Ovary (tissue), 9 donors: ENCODE measurements around the gene TBL1X. TPM values are rescaled to one million over a fixed set of nuclear protein-coding genes. Genes with fewer than 3 reads are reported as not detected.
"Not testable (repeated sequence)": the region's sequence is repeated elsewhere in the genome, so short reads cannot be mapped to it uniquely, and the experiment has no call there.

Source experiments
- DNase-seq, 5 donors: peaks; one replicate each; pipeline ENCODE4 v3.0.0-alpha.2; 2019 to 2020
- H3K27ac ChIP-seq, 2 donors: fragments of 200-600 bp; one replicate each; pipeline versions ENCODE4 v1.5.1 to v1.8.0; 2019 to 2022
- H3K27me3 ChIP-seq: fragments of 200-600 bp; one replicate; pipeline ENCODE4 v1.8.0; 2022
- H3K36me3 ChIP-seq: fragments of 200-600 bp; sonication (generic); one replicate; pipeline ENCODE4 v1.5.1; 2019
- H3K4me1 ChIP-seq: one replicate; pipeline ENCODE4 v1.8.1; 2013; ENCODE audit warnings: mild to moderate bottlenecking, moderate library complexity; ENCODE audit not compliant: insufficient read depth
- H3K4me3 ChIP-seq: fragments of 200-600 bp; sonication (generic); one replicate; pipeline ENCODE4 v1.5.1; 2017
- H3K9me3 ChIP-seq, 2 donors: fragments of 200-600 bp in 1 of 2; sonication (generic) in 1 of 2; one replicate each; pipeline versions ENCODE4 v1.5.1 to v1.8.1; 2013 to 2019; ENCODE audit warnings: mild to moderate bottlenecking in 1 of 2, moderate library complexity in 1 of 2
- CTCF ChIP-seq, 3 donors: fragments of 450-650 bp in 2 of 3; fragments of 200-600 bp in 1 of 3; IDR thresholded peaks; one replicate each; pipeline versions ENCODE4 v1.5.1 to v1.8.0; 2016 to 2022; ENCODE audit warnings: antibody characterized with exemption in 3 of 3, mild to moderate bottlenecking in 1 of 3
- EP300 ChIP-seq: sonication (generic); formaldehyde crosslinking; IDR thresholded peaks from one replicate; pipeline ENCODE4 v1.6.1; 2017; ENCODE audit warnings: antibody characterized with exemption
- POLR2A ChIP-seq: fragments of 450-650 bp; IDR thresholded peaks from one replicate; pipeline ENCODE4 v1.6.1; 2017; ENCODE audit warnings: antibody characterized with exemption, mild to moderate bottlenecking, moderate library complexity
- WGBS, 3 donors: extraction: QIAGEN DNeasy Blood & Tissue Kit in 1 of 3; methylation state at CpG; one replicate each; pipeline versions ENCODE4 v1.1.5 to v1.1.7; 2013 to 2017; 5-methylcytosine and 5-hydroxymethylcytosine counted together
- intact Hi-C, 4 donors: fragments of 100-400 bp; cut with DNase I; formaldehyde crosslinking; loops; one replicate each; pipeline versions ENCODE4 v1.11.0 to v1.15.1; 2022 to 2023
- polyA plus RNA-seq, 2 donors: library from polyadenylated mRNA; stranded (reverse); fragments of 200-250 nt in 1 of 2; fragments of 350-450 nt in 1 of 2; fragmentation: Illumina TruSeq in 1 of 2; extraction: RNeasy Lipid Tissue Mini Kit (QIAGEN cat#74804) in 1 of 2; gene quantifications; one replicate each; pipeline ENCODE4 v1.2.3, GENCODE V29; 2013 to 2014
- total RNA-seq, 7 donors: library from RNA; depleted of rRNA in 2 of 7; stranded (reverse); fragments of >200 nt in 2 of 7; fragmentation: NEBNext Ultra II Directional in 3 of 7; extraction: Animal tissue kit (Norgen Biotek cat#: 25700) in 3 of 7; gene quantifications; one replicate each; pipeline versions ENCODE4 v1.1.0 to v1.2.4, GENCODE V29; 2016 to 2023
- donor health status: DM: no; HTN: no; CAD: no; lungs with moderate emphysema.
- donor health status: DM: no; HTN: no; CAD: no.
- donor health status: Bipolar disorder and iron deficiency.
- donor health status: DM: yes; HTN: yes; CAD: no.
- donor health status: DM: no; HTN: no; CAD: no.
- donor health status: DM: yes; HTN: yes; CAD: no.

TBL1X gene
- total and polyA plus RNA-seq, 9 donors: 11.3 to 50.5 (median 32.0) TPM

GRCh38 chrX:9433596-9433995 lies 31.3 kb upstream of the TBL1X start:
- TF ChIP-seq CTCF (IDR thresholded peaks at IDR 0.05) (no peak), EP300 (no peak), POLR2A (no peak)
- Histone ChIP-seq H3K36me3 (no peaks in the 10 kb centered on the region), H3K9me3 (no peaks in the 10 kb centered on the region), H3K4me1 (no peaks in the 10 kb centered on the region), H3K4me3 (no peak overlapping the region), H3K27ac (no peak overlapping the region), H3K27me3 (no peaks in the 10 kb centered on the region)
- 53 to 60% (median 58%) methylated on average over 3 of the region's 3 CpGs for WGBS, 3 donors
- intact Hi-C loops: no loop called here
- no peak for DNase-seq

GRCh38 chrX:9434051-9434550 lies 30.8 kb upstream of the TBL1X start:
- no peak overlapping the region for H3K4me3 ChIP-seq
- H3K27me3 ChIP-seq: no peaks in the 10 kb centered on the region
- no peak for DNase-seq
- intact Hi-C loops: no loop called here
- no peaks in the 10 kb centered on the region for H3K9me3 ChIP-seq
- H3K27ac ChIP-seq: no peak overlapping the region
- no peaks in the 10 kb centered on the region for H3K36me3 ChIP-seq
- no peaks in the 10 kb centered on the region for H3K4me1 ChIP-seq
- TF ChIP-seq POLR2A (no peak), EP300 (no peak), CTCF (IDR thresholded peaks at IDR 0.05) (no peak)
- 73 to 74% (median 74%) methylated on average over 3 of the region's 3 CpGs for WGBS, 3 donors

- H3K4me3 ChIP-seq, H3K9me3 ChIP-seq, intact Hi-C loops, H3K36me3 ChIP-seq, DNase-seq, H3K4me1 ChIP-seq, H3K27me3 ChIP-seq, H3K27ac ChIP-seq: not testable (repeated sequence)
- WGBS, 3 donors: 72 to 78% (median 76%) methylated on average over 2 of the region's 2 CpGs
Measured at GRCh38 chrX:9435086-9435485, 29.8 kb upstream of the TBL1X start.

GRCh38 chrX:9436812-9437211 lies 28.0 kb upstream of the TBL1X start:
- H3K4me3 ChIP-seq: no peak overlapping the region
- intact Hi-C loops: no loop called here
- H3K27ac ChIP-seq: no peak overlapping the region
- no peaks in the 10 kb centered on the region for H3K27me3 ChIP-seq
- H3K4me1 ChIP-seq: no peaks in the 10 kb centered on the region
- no peaks in the 10 kb centered on the region for H3K36me3 ChIP-seq
- TF ChIP-seq EP300 (no peak), CTCF (IDR thresholded peaks at IDR 0.05) (no peak), POLR2A (no peak)
- no peak for DNase-seq
- H3K9me3 ChIP-seq: no peaks in the 10 kb centered on the region
- WGBS, 3 donors: 68 to 78% (median 70%) methylated on average over 1 of the region's 1 CpG

- H3K4me3 ChIP-seq: no peak overlapping the region
- no peaks in the 10 kb centered on the region for H3K4me1 ChIP-seq
- no peaks in the 10 kb centered on the region for H3K27me3 ChIP-seq
- H3K9me3 ChIP-seq: no peaks in the 10 kb centered on the region
- DNase-seq: no peak
- 78 to 81% (median 81%) methylated on average over 3 of the region's 3 CpGs for WGBS, 3 donors
- TF ChIP-seq CTCF (IDR thresholded peaks at IDR 0.05) (no peak), POLR2A (no peak), EP300 (no peak)
- H3K27ac ChIP-seq: no peak overlapping the region
- H3K36me3 ChIP-seq: no peaks in the 10 kb centered on the region
- intact Hi-C loops: no loop called here
Measured at GRCh38 chrX:9438933-9439494, 25.8 kb upstream of the TBL1X start.
